CD4-positive, alpha-beta T cell treated with Interleukin-10 for 1 hour (primary cell): ENCODE results near the gene LPP.

ENCODE experiments used
- DNase-seq: peaks from one replicate; pipeline ENCODE4 v3.0.0-alpha.2; 2020

LPP gene

GRCh38 chr3:188380252-188380651, 226.3 kb downstream of the LPP start:
- no peak for DNase-seq

- DNase-seq: no peak
Observed at GRCh38 chr3:188380722-188381121, 226.8 kb downstream of the LPP start.

- no peak for DNase-seq
Observed at GRCh38 chr3:188383748-188384147, 229.8 kb downstream of the LPP start.

- DNase-seq: no peak
Observed at GRCh38 chr3:188385295-188385694, 231.3 kb downstream of the LPP start.

- peak; percentile 43 for DNase-seq
Observed at GRCh38 chr3:188389711-188390342, 235.9 kb downstream of the LPP start.

- no peak for DNase-seq
Observed at GRCh38 chr3:188390343-188390718, 236.4 kb downstream of the LPP start.

- no peak for DNase-seq
Observed at GRCh38 chr3:188390775-188391443, 237.0 kb downstream of the LPP start.

- no peak for DNase-seq
Observed at GRCh38 chr3:188391592-188391991, 237.6 kb downstream of the LPP start.

- no peak for DNase-seq
Observed at GRCh38 chr3:188392076-188392475, 238.1 kb downstream of the LPP start.

- DNase-seq: no peak
Observed at GRCh38 chr3:188394623-188395022, 240.7 kb downstream of the LPP start.

- DNase-seq: no peak
Observed at GRCh38 chr3:188396251-188396650, 242.3 kb downstream of the LPP start.

- DNase-seq: no peak
Observed at GRCh38 chr3:188396900-188397299, 242.9 kb downstream of the LPP start.

- no peak for DNase-seq
Observed at GRCh38 chr3:188397766-188398705, 244.1 kb downstream of the LPP start.

- peak; percentile 8 for DNase-seq
Observed at GRCh38 chr3:188400494-188401243, 246.7 kb downstream of the LPP start.

GRCh38 chr3:188401244-188401993, 247.5 kb downstream of the LPP start:
- no peak for DNase-seq

GRCh38 chr3:188402229-188402628, 248.3 kb downstream of the LPP start:
- DNase-seq: no peak

- no peak for DNase-seq
Observed at GRCh38 chr3:188403404-188403803, 249.4 kb downstream of the LPP start.

GRCh38 chr3:188404124-188404523, 250.2 kb downstream of the LPP start:
- no peak for DNase-seq

- DNase-seq: no peak
Observed at GRCh38 chr3:188404701-188405100, 250.7 kb downstream of the LPP start.

- no peak for DNase-seq
Observed at GRCh38 chr3:188407158-188407880, 253.4 kb downstream of the LPP start.

- DNase-seq: no peak
Observed at GRCh38 chr3:188408831-188409230, 254.9 kb downstream of the LPP start.

GRCh38 chr3:188411750-188412149, 257.8 kb downstream of the LPP start:
- DNase-seq: no peak
